Tibial nerve (tissue), 4 donors: ENCODE measurements around the gene DPP4. TPM values are rescaled to one million over a fixed set of nuclear protein-coding genes. Genes with fewer than 3 reads are reported as not detected.

ENCODE experiments used
- DNase-seq, 2 donors: peaks; one replicate each; pipeline ENCODE4 v3.0.0-alpha.2; 2019; ENCODE audit warnings: low spot score in 2 of 2
- H3K27ac ChIP-seq, 4 donors: fragments of 200-600 bp; sonication (generic) in 3 of 4; one replicate each; pipeline ENCODE4 v1.5.1; 2017 to 2019; ENCODE audit warnings: mild to moderate bottlenecking in 1 of 4
- H3K27me3 ChIP-seq, 2 donors: fragments of 200-600 bp; sonication (generic) in 1 of 2; one replicate each; pipeline versions ENCODE4 v1.5.1 to v1.6.0; 2017 to 2019
- H3K36me3 ChIP-seq, 3 donors: fragments of 200-600 bp; sonication (generic); one replicate each; pipeline ENCODE4 v1.5.1; 2018 to 2019
- H3K4me1 ChIP-seq, 4 donors: fragments of 200-600 bp; sonication (generic) in 3 of 4; one replicate each; pipeline ENCODE4 v1.5.1; 2017 to 2019
- H3K4me3 ChIP-seq, 4 donors: fragments of 200-600 bp; sonication (generic) in 3 of 4; one replicate each; pipeline ENCODE4 v1.5.1; 2017 to 2019; ENCODE audit warnings: mild to moderate bottlenecking in 1 of 4, moderate library complexity in 1 of 4
- H3K9me3 ChIP-seq, 4 donors: fragments of 200-600 bp; sonication (generic) in 3 of 4; one replicate each; pipeline ENCODE4 v1.5.1; 2017 to 2019
- CTCF ChIP-seq, 5 experiments: fragments of 200-600 bp in 3 of 5; fragments of 450-650 bp in 2 of 5; sonication (generic) in 3 of 5; IDR thresholded peaks; one replicate each; pipeline ENCODE4 v1.5.1; 2016 to 2019; ENCODE audit warnings: antibody characterized with exemption in 5 of 5, mild to moderate bottlenecking in 3 of 5, moderate library complexity in 2 of 5
- EP300 ChIP-seq, 2 donors: sonication (generic); formaldehyde crosslinking; IDR thresholded peaks; one replicate each; pipeline ENCODE4 v1.6.1; 2017; ENCODE audit warnings: antibody characterized with exemption in 2 of 2, mild to moderate bottlenecking in 1 of 2
- POLR2A ChIP-seq, 2 donors: fragments of 450-650 bp; IDR thresholded peaks; one replicate each; pipeline ENCODE4 v1.6.1; 2017; ENCODE audit warnings: antibody characterized with exemption in 2 of 2, mild to moderate bottlenecking in 2 of 2, moderate library complexity in 2 of 2
- WGBS, 2 donors: methylation state at CpG; one replicate each; pipeline ENCODE4 v1.1.5; 2018; 5-methylcytosine and 5-hydroxymethylcytosine counted together
- total RNA-seq, 4 donors: library from RNA; depleted of rRNA; stranded (reverse); fragments of >200 nt; gene quantifications; one replicate each; pipeline ENCODE4 v1.1.0, GENCODE V29; 2016

Gene DPP4
- total RNA-seq, 4 donors from 2014 or later = 5.2 to 22.8 (median 17.3) TPM

- Histone ChIP-seq H3K4me1 (no peaks in the 10 kb centered on the region), H3K9me3 (no peaks in the 10 kb centered on the region), H3K27ac (no peak overlapping the region), H3K4me3 (no peak overlapping the region), H3K36me3 (no peaks in the 10 kb centered on the region), H3K27me3 (no peaks in the 10 kb centered on the region)
- 76 to 77% methylated on average over 3 of the region's 3 CpGs for WGBS, 2 donors
- DNase-seq = no peak
- TF ChIP-seq EP300 (IDR thresholded peaks at IDR 0.05) (no peak), CTCF (IDR thresholded peaks at IDR 0.05) (no peak), POLR2A (IDR thresholded peaks at IDR 0.05) (no peak)
These were observed 98.8 kb downstream of the DPP4 start for GRCh38 chr2:161975062-161975812.

- Histone ChIP-seq H3K27me3 (no peaks in the 10 kb centered on the region), H3K27ac (no peak overlapping the region), H3K4me3 (no peak overlapping the region), H3K9me3 (no peaks in the 10 kb centered on the region), H3K4me1 (no peaks in the 10 kb centered on the region), H3K36me3 (no peaks in the 10 kb centered on the region)
- WGBS, 2 donors = 91 to 94% methylated on average over 2 of the region's 2 CpGs
- TF ChIP-seq CTCF (IDR thresholded peaks at IDR 0.05) = no peak
- no peak for TF ChIP-seq POLR2A (IDR thresholded peaks at IDR 0.05)
- no peak for TF ChIP-seq EP300 (IDR thresholded peaks at IDR 0.05)
- no peak for DNase-seq
These were observed 99.6 kb downstream of the DPP4 start for GRCh38 chr2:161974461-161974860.

GRCh38 chr2:161972866-161973265 lies 101.1 kb downstream of the DPP4 start:
- TF ChIP-seq POLR2A (IDR thresholded peaks at IDR 0.05) = no peak
- DNase-seq = no peak
- WGBS, 2 donors = 49 to 57% methylated on average over 2 of the region's 2 CpGs
- no peaks in the 10 kb centered on the region for H3K9me3 ChIP-seq
- H3K4me1 ChIP-seq = no peaks in the 10 kb centered on the region
- no peak overlapping the region for H3K27ac ChIP-seq
- H3K4me3 ChIP-seq = no peak overlapping the region
- no peaks in the 10 kb centered on the region for H3K27me3 ChIP-seq
- H3K36me3 ChIP-seq = no peaks in the 10 kb centered on the region

GRCh38 chr2:161972232-161972631 lies 101.8 kb downstream of the DPP4 start:
- Histone ChIP-seq H3K36me3 (no peaks in the 10 kb centered on the region), H3K4me3 (no peak overlapping the region), H3K27me3 (no peaks in the 10 kb centered on the region), H3K27ac (no peak overlapping the region), H3K4me1 (no peaks in the 10 kb centered on the region), H3K9me3 (no peaks in the 10 kb centered on the region)
- TF ChIP-seq POLR2A (IDR thresholded peaks at IDR 0.05) (no peak), CTCF (IDR thresholded peaks at IDR 0.05) (no peak), EP300 (IDR thresholded peaks at IDR 0.05) (no peak)
- WGBS, 2 donors = 90 to 96% methylated on average over 1 of the region's 1 CpG
- no peak for DNase-seq

GRCh38 chr2:161971551-161971950 lies 102.5 kb downstream of the DPP4 start:
- no peak overlapping the region for H3K4me3 ChIP-seq
- no peak for DNase-seq
- 73 to 74% methylated on average over 9 of the region's 9 CpGs for WGBS, 2 donors
- no peaks in the 10 kb centered on the region for H3K36me3 ChIP-seq
- no peaks in the 10 kb centered on the region for H3K9me3 ChIP-seq
- no peak overlapping the region for H3K27ac ChIP-seq
- TF ChIP-seq CTCF (IDR thresholded peaks at IDR 0.05) (no peak), POLR2A (IDR thresholded peaks at IDR 0.05) (no peak), EP300 (IDR thresholded peaks at IDR 0.05) (no peak)
- no peaks in the 10 kb centered on the region for H3K27me3 ChIP-seq
- H3K4me1 ChIP-seq = no peaks in the 10 kb centered on the region
